Measurements from ENCODE around the gene MYL9.

DNA sequence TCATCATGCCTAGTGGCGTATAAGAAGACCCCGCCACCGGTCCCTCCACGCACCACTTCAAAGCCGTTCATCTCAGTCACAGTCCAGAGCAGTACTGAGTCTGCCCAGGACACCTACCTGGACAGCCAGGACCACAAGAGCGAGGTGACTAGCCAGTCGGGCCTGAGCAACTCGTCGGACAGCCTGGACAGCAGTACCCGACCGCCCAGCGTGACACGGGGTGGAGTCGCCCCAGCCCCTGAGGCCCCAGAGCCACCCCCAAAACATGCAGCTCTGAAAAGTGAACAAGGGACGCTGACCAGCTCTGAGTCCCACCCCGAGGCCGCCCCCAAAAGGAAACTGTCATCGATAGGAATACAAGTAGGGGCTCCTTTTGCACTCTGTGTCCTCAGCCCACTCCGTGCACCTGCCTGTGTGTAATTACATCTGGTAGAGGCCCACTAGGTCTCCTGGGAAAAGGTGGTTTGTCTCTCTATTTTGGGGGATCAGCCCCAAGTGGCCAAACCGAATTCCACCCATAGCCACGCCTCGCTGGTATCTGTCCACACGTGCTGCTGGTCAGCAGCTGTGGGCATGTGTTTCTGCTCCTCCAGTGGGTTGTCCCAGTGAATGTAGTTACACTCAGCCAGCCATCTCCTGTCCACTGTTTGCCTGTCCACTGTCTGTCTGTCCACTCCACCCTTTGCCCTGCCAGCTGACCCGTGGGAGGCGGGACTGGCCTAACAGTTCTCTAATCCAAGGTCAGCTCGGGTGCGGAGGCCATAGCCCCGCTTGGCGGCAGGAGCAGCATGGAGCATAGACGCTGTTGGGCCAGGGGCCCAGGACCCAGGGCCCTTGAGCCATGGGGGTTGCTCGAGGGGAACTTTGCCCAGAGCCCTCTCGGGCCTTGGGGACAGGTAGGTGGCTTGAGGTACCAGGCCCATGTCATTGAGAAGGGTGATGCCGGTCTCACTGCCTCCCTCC is 44.3 kb upstream of the MYL9 start:
- TF ChIP-seq, protein P1, sequence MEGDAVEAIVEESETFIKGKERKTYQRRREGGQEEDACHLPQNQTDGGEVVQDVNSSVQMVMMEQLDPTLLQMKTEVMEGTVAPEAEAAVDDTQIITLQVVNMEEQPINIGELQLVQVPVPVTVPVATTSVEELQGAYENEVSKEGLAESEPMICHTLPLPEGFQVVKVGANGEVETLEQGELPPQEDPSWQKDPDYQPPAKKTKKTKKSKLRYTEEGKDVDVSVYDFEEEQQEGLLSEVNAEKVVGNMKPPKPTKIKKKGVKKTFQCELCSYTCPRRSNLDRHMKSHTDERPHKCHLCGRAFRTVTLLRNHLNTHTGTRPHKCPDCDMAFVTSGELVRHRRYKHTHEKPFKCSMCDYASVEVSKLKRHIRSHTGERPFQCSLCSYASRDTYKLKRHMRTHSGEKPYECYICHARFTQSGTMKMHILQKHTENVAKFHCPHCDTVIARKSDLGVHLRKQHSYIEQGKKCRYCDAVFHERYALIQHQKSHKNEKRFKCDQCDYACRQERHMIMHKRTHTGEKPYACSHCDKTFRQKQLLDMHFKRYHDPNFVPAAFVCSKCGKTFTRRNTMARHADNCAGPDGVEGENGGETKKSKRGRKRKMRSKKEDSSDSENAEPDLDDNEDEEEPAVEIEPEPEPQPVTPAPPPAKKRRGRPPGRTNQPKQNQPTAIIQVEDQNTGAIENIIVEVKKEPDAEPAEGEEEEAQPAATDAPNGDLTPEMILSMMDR (conservative IDR thresholded peaks at IDR 0.05; ENCODE audit: low read length), result no peak
- TF ChIP-seq EZH2phosphoT487 (IDR thresholded peaks at IDR 0.05; ENCODE audit: borderline replicate concordance), result no peak

Data from Loucy (cell line).